HUDEP-2 (cell line): Measurements from ENCODE around the gene RORC.
"Not testable (repeated sequence)": the region's sequence is repeated elsewhere in the genome, so short reads cannot be mapped to it uniquely, and the experiment has no call there.

Experiments used
- DNase-seq, 76 experiments: peaks; one replicate each; lab custom pipeline; 2025; ENCODE audit not compliant: unreplicated experiment in 76 of 76; lab: John Stamatoyannopoulos, UW

Gene RORC

GRCh38 chr1:151809290-151809984, 22.2 kb downstream of the RORC start:
- no peak for DNase-seq

- DNase-seq = no peak
These were observed 23.8 kb downstream of the RORC start for GRCh38 chr1:151807766-151808165.

- no peak for DNase-seq
These were observed 24.5 kb downstream of the RORC start for GRCh38 chr1:151807131-151807530.

DNA sequence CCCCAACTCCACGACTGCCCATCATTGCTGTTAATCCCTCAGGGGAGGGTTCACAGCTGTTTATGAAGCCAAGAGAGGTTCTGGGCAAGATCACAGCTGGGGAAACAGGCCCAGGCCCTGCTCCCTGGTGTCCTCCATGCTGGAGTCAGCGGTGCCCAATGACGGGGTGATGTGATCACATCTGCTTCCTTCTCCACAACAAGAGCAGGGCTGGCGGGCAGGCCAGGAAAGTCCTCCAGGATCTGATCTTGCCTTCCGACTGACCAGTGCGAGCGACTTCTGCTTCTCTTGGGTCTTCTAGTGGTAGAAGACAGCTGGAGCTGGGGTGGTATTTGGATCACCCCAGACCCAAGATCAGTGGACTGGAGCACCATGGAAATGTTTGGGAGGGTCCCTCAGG, 25.4 kb downstream of the RORC start:
- DNase-seq = no peak

- no peak for DNase-seq
These were observed 26.4 kb downstream of the RORC start, which contains the start of gene LINGO4 for GRCh38 chr1:151805066-151805820. LINGO4 (minus strand) TSS chr1:151805419; CDS start chr1:151802704, 2,715 bp downstream.

DNA sequence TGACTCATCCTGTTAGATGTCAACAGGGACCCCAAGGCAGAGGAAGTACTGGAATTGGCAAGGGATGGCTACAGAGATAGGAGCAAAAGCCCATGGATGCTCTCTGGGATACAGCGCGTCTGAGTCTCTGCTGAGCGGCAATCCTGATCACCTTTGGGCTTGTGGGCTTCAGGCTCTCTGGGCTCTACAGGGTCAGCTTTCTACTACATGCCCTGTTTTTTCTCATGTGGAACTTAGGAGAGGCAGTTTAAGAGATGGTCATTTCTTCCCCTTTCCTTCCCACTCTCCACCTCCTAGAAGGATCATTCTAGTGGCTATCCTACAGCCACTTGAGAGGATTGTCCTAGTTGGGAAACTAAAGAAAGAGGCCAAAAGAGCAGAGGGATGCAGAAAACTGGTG, 27.7 kb downstream of the RORC start:
- DNase-seq = no peak

DNA sequence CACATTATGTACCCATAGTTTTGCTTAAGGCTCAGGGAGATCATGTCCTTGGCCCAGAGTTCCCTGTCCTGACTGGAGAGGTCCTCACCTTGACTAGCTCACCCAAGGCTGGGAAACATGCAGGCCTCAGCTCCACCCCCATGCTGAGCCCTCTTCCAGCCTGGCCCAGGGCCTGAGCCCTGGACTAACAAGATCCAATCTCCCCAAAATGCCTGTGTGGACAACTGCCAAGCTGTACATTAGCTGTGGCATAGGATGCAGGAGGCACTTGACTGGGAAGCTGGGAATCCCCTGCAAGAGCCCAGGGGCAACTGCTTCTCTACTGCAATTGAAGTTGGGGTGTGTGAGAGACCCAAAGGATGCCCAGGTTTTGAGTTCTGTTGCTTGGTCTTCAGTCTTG, 28.4 kb downstream of the RORC start:
- no peak for DNase-seq

GRCh38 chr1:151802372-151802771, 29.2 kb downstream of the RORC start:
- no peak for DNase-seq

DNA sequence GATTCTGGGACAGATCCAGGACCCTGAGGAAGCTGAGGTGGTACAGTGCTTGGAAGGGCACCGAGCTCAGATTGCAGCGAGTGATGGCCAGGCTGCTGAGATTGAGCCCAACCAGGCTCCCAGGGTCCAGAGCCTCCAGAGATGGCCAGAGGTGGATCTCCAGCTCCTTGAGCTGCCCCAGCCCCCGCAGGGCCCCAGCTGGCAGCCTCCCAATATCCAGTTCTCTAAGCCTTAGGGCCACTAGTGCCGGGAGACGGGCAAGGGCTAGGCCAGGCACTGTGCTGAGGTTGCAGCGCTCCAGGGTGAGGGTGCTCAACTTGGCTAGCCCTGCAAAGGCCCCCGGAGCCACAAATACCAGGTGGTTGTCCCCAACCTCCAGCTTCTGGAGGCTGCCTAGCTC, 29.8 kb downstream of the RORC start:
- no peak for DNase-seq

DNA sequence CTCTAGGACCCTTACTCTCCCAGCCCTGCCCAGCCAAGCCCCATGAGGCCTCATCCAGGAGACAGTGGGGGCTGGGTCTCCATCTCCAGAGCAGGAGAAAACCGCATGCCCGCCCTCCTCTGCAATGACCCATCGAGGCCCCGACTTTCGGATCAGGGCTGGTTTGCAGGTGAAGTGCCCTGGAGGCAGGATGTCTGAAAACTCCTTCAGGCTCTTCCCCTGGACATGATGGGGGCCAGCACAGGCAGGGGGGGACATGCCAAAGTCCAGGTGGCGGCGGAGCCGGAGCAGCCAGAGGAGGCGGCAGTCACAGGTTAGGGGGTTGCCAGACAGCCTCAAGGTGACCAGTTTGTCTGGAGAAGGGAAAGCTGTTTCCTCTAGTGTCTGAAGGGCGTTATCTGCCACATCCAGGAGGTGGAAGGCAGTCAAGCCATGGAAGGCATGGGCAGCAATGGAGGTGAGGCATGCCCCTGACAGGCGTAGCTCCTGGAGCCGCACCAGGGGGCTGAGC, 30.2 kb downstream of the RORC start:
- DNase-seq = no peak

- no peak for DNase-seq
These were observed 30.8 kb downstream of the RORC start for GRCh38 chr1:151800830-151801229.

GRCh38 chr1:151799179-151800022, 32.2 kb downstream of the RORC start:
- no peak for DNase-seq

- DNase-seq = no peak
These were observed 33.0 kb downstream of the RORC start for GRCh38 chr1:151798571-151798970.

DNA sequence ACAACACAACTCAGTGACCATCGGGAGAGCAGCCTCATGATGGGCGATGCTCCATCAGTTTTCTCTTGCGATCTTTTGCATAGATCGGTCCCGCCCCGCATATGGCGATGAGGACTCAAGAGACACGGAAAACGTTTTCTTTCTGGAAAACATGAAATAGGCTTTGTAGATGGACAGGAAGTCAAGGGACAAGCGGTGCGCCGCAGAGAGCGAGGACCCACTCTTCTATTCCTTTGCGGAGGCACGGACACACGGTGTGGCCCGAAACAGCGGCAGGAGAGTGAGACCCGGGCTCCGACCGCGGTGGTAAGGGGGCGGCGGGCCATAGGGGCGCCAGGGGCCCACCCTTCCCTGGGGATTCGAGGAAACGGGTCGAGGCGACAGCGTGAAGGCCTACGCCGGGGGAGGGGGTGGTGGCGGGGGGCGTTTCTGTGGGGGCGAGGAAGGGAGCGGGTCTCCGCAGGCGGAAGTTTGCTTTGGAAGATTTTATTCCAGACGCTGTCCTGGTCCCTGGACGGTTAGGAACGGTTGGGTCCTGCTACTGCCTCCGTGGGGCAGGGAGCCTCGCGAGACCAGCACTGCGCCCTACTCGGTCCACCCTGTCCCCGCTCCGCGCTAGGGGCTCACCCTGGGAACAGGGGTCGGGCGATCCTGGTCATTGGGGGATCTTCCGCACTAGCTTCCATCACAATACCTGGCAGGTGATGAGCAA, 40.5 kb downstream of the RORC start:
- DNase-seq = peak in 1 of 76 experiments; percentile 14

DNA sequence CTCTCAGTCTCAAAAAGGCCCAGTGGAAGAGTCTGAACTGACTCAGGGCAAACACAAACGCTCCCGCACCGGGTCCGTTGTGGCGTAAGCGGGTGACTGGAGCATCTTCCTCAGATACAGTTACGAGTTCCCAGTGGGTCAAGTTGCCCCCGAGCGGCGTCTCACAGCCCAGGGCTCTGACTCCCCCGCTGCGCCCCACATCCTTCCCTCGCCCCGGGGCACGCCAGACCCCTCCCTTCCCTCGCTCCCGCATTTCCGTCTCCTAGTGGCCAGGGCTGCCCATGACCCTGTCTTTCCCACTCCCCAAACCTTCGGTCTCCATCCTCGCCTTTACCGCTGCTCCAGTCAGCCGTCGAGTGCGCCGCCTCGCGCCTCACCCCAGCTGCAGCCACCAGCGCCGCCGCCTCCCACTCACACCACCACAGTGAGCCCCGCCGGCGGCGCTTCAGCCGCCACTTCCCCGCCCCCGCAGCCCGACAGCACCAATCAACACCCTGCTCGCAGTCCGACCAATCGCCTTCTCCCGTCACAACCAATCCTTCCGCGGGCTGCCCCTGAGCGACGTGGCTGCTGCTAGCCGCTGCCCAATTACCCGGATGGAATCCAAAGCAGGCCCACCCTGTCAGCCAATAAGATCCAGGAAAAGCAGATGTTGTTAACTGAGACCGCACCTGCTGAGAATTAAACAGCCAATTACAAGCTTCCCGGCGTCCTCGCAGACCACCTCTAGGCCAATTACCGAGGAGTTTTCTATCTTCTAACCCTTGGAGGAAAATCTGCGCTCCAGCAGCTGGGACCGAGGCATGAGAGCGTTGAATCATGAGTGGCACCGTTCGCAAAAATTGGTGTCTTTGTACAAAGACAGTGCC, 41.3 kb downstream of the RORC start, which contains the start of gene TDRKH:
TSS of gene TDRKH (minus strand) at position 430 of the 869 bp plus-strand sequence. CDS start 7,478 bp downstream, outside the sequence.
- DNase-seq = peak in 75 of 76 experiments; percentile 38 to 99 (median 98)

- no peak for DNase-seq
These were observed 43.9 kb downstream of the RORC start for GRCh38 chr1:151787689-151788088.

DNA sequence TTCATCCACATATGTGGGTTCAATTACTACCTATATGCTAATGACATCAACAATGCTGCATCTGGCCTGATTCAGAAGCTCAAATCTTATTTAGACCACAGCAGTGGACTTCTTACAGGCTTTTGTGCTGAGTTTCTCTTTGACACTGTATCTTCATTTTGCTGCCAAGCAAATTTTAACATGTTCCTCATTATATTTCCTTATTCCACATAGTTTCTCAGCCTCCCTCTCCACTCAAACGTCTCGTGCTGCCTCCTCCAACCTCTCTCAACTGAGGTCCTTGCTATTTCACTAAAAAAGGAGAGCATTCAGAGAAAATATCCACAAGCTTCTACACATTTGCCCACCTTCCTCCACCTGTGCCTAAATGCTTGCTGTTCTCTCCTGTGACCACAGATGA, 47.8 kb downstream of the RORC start:
- DNase-seq = no peak

GRCh38 chr1:151782741-151783140, 48.9 kb downstream of the RORC start:
- no peak for DNase-seq

DNA sequence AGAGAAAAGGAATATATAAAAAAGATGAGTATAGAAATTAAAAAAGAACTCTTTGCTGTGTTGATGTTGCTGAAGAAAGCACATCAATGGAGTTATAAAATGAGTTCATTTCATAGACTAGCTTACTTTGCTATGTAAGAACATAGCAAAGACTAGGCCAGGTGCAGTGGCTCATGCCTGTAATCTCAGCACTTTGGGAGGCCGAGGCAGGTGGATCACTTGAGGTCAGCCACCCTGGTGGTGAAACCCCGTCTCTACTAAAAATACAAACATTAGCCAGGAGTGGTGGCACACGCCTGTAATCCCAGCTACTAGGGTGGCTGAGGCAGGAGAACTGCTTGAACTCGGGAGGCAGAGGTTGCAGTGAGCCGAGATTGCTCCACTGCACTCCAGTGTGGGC, 49.6 kb downstream of the RORC start:
- not testable (repeated sequence) for DNase-seq
